Breast epithelium (tissue), 3 donors: ENCODE results near the gene ABI3.

ENCODE experiments used
- POLR2AphosphoS5 ChIP-seq, 3 donors: sonication (generic); formaldehyde crosslinking; IDR thresholded peaks; one replicate each; pipeline ENCODE4 v1.6.1; 2017; ENCODE audit warnings: antibody characterized with exemption in 3 of 3
- TF ChIP-seq, protein P1 (sequence below), 3 donors: fragments of 450-650 bp; IDR thresholded peaks; one replicate each; pipeline ENCODE4 v1.5.1; 2016 to 2017; ENCODE audit warnings: antibody characterized with exemption in 3 of 3, mild to moderate bottlenecking in 3 of 3, moderate library complexity in 3 of 3

GRCh38 chr17:49223517-49224197, 13.2 kb downstream of the ABI3 start:
- TF ChIP-seq, protein P1, sequence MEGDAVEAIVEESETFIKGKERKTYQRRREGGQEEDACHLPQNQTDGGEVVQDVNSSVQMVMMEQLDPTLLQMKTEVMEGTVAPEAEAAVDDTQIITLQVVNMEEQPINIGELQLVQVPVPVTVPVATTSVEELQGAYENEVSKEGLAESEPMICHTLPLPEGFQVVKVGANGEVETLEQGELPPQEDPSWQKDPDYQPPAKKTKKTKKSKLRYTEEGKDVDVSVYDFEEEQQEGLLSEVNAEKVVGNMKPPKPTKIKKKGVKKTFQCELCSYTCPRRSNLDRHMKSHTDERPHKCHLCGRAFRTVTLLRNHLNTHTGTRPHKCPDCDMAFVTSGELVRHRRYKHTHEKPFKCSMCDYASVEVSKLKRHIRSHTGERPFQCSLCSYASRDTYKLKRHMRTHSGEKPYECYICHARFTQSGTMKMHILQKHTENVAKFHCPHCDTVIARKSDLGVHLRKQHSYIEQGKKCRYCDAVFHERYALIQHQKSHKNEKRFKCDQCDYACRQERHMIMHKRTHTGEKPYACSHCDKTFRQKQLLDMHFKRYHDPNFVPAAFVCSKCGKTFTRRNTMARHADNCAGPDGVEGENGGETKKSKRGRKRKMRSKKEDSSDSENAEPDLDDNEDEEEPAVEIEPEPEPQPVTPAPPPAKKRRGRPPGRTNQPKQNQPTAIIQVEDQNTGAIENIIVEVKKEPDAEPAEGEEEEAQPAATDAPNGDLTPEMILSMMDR (IDR thresholded peaks at IDR 0.05) = peak; percentile 58 to 75 (median 74)
- no peak for TF ChIP-seq POLR2AphosphoS5 (IDR thresholded peaks at IDR 0.05)
